H9 (cell line): ENCODE measurements around the gene SNRNP70. TPM values are rescaled to one million over a fixed set of nuclear protein-coding genes. Genes with fewer than 3 reads are reported as not detected.

Experiments used
- DNase-seq: peaks from one replicate; pipeline ENCODE4 v3.0.0-alpha.2; 2017
- H2AFZ ChIP-seq: one replicate; pipeline ENCODE4 v1.6.1; 2013; ENCODE audit warnings: mild to moderate bottlenecking, low read length, control low read depth, moderate library complexity
- H2AK5ac ChIP-seq: 2 replicates; pipeline ENCODE4 v1.6.1; 2013; ENCODE audit warnings: low read length, control low read depth, mixed read lengths; ENCODE audit not compliant: insufficient read length
- H2BK120ac ChIP-seq: one replicate; pipeline ENCODE4 v1.6.1; 2013; ENCODE audit warnings: low read depth, mild to moderate bottlenecking, low read length, control low read depth, inconsistent platforms; ENCODE audit not compliant: poor library complexity, severe bottlenecking
- H2BK12ac ChIP-seq: 2 replicates; pipeline ENCODE4 v1.6.1; 2013; ENCODE audit warnings: low read length, control low read depth, mixed read lengths, low read depth; ENCODE audit not compliant: insufficient read length
- H2BK15ac ChIP-seq: 2 replicates; pipeline ENCODE4 v1.6.1; 2013; ENCODE audit warnings: low read depth, low read length, control low read depth
- H2BK20ac ChIP-seq: one replicate; pipeline ENCODE4 v1.6.1; 2013; ENCODE audit warnings: low read depth, mild to moderate bottlenecking, low read length, control low read depth, inconsistent platforms; ENCODE audit not compliant: poor library complexity, severe bottlenecking
- H2BK5ac ChIP-seq: 2 replicates; pipeline ENCODE4 v1.6.1; 2013; ENCODE audit warnings: low read length, control low read depth, mixed read lengths; ENCODE audit not compliant: insufficient read length
- H3K14ac ChIP-seq: 2 replicates; pipeline ENCODE4 v1.6.1; 2013; ENCODE audit warnings: low read length, control low read depth; ENCODE audit not compliant: insufficient read depth
- H3K18ac ChIP-seq: 2 replicates; pipeline ENCODE4 v1.6.1; 2013; ENCODE audit warnings: low read depth, mild to moderate bottlenecking, mixed read lengths, low read length, control low read depth; ENCODE audit not compliant: insufficient read length
- H3K23ac ChIP-seq: 2 replicates; pipeline ENCODE4 v1.6.1; 2013; ENCODE audit warnings: low read length, control low read depth, mixed read lengths, low read depth; ENCODE audit not compliant: insufficient read length
- H3K23me2 ChIP-seq: 2 replicates; pipeline ENCODE4 v1.6.1; 2013; ENCODE audit warnings: low read depth, mild to moderate bottlenecking, mixed read lengths, low read length, control low read depth; ENCODE audit not compliant: insufficient read length, poor library complexity, severe bottlenecking
- H3K27ac ChIP-seq: 2 replicates; pipeline ENCODE4 v1.5.1; 2013; ENCODE audit warnings: low read length, control low read depth, mixed read lengths, low read depth; ENCODE audit not compliant: insufficient read length
- H3K27me3 ChIP-seq: 2 replicates; pipeline ENCODE4 v1.6.1; 2013; ENCODE audit warnings: low read length, control low read depth, inconsistent platforms; ENCODE audit not compliant: insufficient read depth
- H3K4ac ChIP-seq: 2 replicates; pipeline ENCODE4 v1.6.1; 2013; ENCODE audit warnings: low read depth, mild to moderate bottlenecking, control low read depth, inconsistent platforms, low read length, moderate library complexity
- H3K4me1 ChIP-seq: 2 replicates; pipeline ENCODE4 v1.6.1; 2013; ENCODE audit warnings: low read length, control low read depth, inconsistent platforms; ENCODE audit not compliant: insufficient read depth
- H3K4me2 ChIP-seq: 2 replicates; pipeline ENCODE4 v1.6.1; 2013; ENCODE audit warnings: low read length, control low read depth, mixed read lengths; ENCODE audit not compliant: insufficient read length, insufficient read depth
- H3K56ac ChIP-seq: 2 replicates; pipeline ENCODE4 v1.6.1; 2013; ENCODE audit warnings: low read depth, mild to moderate bottlenecking, mixed read lengths, low read length, control low read depth; ENCODE audit not compliant: insufficient read length
- H3K79me1 ChIP-seq: 2 replicates; pipeline ENCODE4 v1.6.1; 2013; ENCODE audit warnings: low read depth, mild to moderate bottlenecking, moderate library complexity, low read length, control low read depth, inconsistent platforms; ENCODE audit not compliant: insufficient read depth, poor library complexity, severe bottlenecking
- H3K79me2 ChIP-seq: 2 replicates; pipeline ENCODE4 v1.6.1; 2013; ENCODE audit warnings: low read length, control low read depth, inconsistent platforms; ENCODE audit not compliant: insufficient read depth
- H3K9ac ChIP-seq: 2 replicates; pipeline ENCODE4 v1.6.1; 2013; ENCODE audit warnings: low read length, control low read depth, mixed read lengths; ENCODE audit not compliant: insufficient read length; ENCODE audit errors: extremely low read depth
- H3K9me3 ChIP-seq: one replicate; pipeline ENCODE4 v1.6.1; 2013; ENCODE audit warnings: low read depth, low read length, inconsistent platforms; ENCODE audit not compliant: control insufficient read depth
- H3T11ph ChIP-seq: one replicate; pipeline ENCODE4 v1.6.1; 2013; ENCODE audit warnings: mild to moderate bottlenecking, low read length, control low read depth, inconsistent platforms
- H4K20me1 ChIP-seq: one replicate; pipeline ENCODE4 v1.6.1; 2013; ENCODE audit not compliant: control insufficient read depth, insufficient read length, insufficient read depth
- H4K5ac ChIP-seq: 2 replicates; pipeline ENCODE4 v1.6.1; 2013; ENCODE audit warnings: low read depth, mild to moderate bottlenecking, mixed read lengths, low read length, control low read depth; ENCODE audit not compliant: insufficient read length
- H4K8ac ChIP-seq: replicated peaks from 2 replicates; pipeline ENCODE4 v1.6.1; 2013; ENCODE audit warnings: low read length, control low read depth, mixed read lengths, low read depth; ENCODE audit not compliant: insufficient read length
- H4K91ac ChIP-seq: 2 replicates; pipeline ENCODE4 v1.6.1; 2013; ENCODE audit warnings: low read depth, mild to moderate bottlenecking, moderate library complexity, mixed read lengths, low read length, control low read depth; ENCODE audit not compliant: insufficient read length
- H3K27ac Mint-ChIP-seq, 3 experiments: 2 replicates in 2 of 3; 3 replicates in 1 of 3; pipeline ENCODE4 v1.8.0; 2020 to 2021; ENCODE audit warnings: mixed read lengths in 3 of 3, mild to moderate bottlenecking in 1 of 3, moderate library complexity in 1 of 3
- H3K27me3 Mint-ChIP-seq: 2 replicates; pipeline ENCODE4 v1.8.0; 2021; ENCODE audit warnings: low read depth, mild to moderate bottlenecking, moderate library complexity, mixed read lengths
- H3K36me3 Mint-ChIP-seq, 3 experiments: 2 replicates in 2 of 3; 3 replicates in 1 of 3; pipeline ENCODE4 v1.8.0; 2020 to 2021; ENCODE audit warnings: low read depth in 3 of 3, mixed read lengths in 3 of 3; ENCODE audit not compliant: insufficient read depth in 1 of 3
- H3K4me1 Mint-ChIP-seq, 2 experiments: 2 replicates each; pipeline ENCODE4 v1.8.0; 2020; ENCODE audit warnings: mixed read lengths in 2 of 2
- H3K4me3 Mint-ChIP-seq, 2 experiments: 2 replicates in 1 of 2; 3 replicates in 1 of 2; pipeline ENCODE4 v1.8.0; 2020 to 2021; ENCODE audit warnings: mild to moderate bottlenecking in 2 of 2, mixed read lengths in 2 of 2, moderate library complexity in 1 of 2
- H3K9me3 Mint-ChIP-seq, 2 experiments: 2 replicates in 1 of 2; 3 replicates in 1 of 2; pipeline ENCODE4 v1.8.0; 2020; ENCODE audit warnings: mild to moderate bottlenecking in 2 of 2, mixed read lengths in 2 of 2, moderate library complexity in 1 of 2
- WGBS: extraction: QIAGEN DNeasy Blood & Tissue Kit; methylation state at CpG from one replicate; pipeline ENCODE4 v1.1.7; 2013; ENCODE audit warnings: missing lambda C conversion rate, low lambda C conversion rate, mixed read lengths; ENCODE audit not compliant: insufficient read length; ENCODE audit errors: extremely low coverage; 5-methylcytosine and 5-hydroxymethylcytosine counted together
- total RNA-seq: library from RNA; stranded (reverse); gene quantifications from 2 replicates; pipeline ENCODE4 v1.2.1, GENCODE V29; 2021
- TF ChIP-seq, protein P1 (sequence below): fragments of 200-600 bp; sonication (generic); conservative IDR thresholded peaks from 3 replicates; pipeline ENCODE4 v1.8.0; 2021; ENCODE audit warnings: antibody characterized with exemption, mild to moderate bottlenecking

The SNRNP70 gene
- total RNA-seq, 1 experiment from 2014 or later: 295 TPM

DNA sequence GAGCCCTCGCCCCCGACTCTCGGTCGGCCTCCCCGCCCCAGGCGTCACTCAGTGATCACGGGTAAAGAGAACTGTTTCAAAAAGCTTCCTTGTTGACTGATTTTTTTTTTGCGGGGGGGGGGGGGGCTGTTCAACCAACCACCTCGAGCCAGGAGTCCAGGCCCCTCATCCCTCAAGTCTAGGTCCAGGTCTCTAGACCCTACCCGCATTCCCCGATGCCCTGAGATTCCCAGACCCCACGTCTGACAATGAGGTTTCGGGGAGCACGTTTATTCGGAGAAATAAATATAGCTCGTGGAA, 65.6 kb downstream of the SNRNP70 start:
- H3K9ac ChIP-seq: no peak overlapping the region
- no peak overlapping the region for H3K4ac ChIP-seq
- H3K36me3 Mint-ChIP-seq: peaks cover 0 to 15% (median 0%) of the 10 kb centered on the region in 3 experiments; a peak in 4 of 7 replicates
- H3K9me3 Mint-ChIP-seq: peaks cover 0 to 6% of the 10 kb centered on the region in 2 experiments; a peak in 2 of 5 replicates
- H2BK12ac ChIP-seq: no peak overlapping the region
- no peaks in the 10 kb centered on the region for H3K79me1 ChIP-seq
- peak overlapping the region; percentile 57 for H3K4me2 ChIP-seq
- H3K4me1 ChIP-seq: peaks cover 3% of the 10 kb centered on the region; the same call in 1 of the 2 replicates
- no peak for DNase-seq
- no peaks in the 10 kb centered on the region for H3K79me2 ChIP-seq
- H3T11ph ChIP-seq: no peak overlapping the region
- no peaks in the 10 kb centered on the region for H4K20me1 ChIP-seq
- TF ChIP-seq, protein P1, sequence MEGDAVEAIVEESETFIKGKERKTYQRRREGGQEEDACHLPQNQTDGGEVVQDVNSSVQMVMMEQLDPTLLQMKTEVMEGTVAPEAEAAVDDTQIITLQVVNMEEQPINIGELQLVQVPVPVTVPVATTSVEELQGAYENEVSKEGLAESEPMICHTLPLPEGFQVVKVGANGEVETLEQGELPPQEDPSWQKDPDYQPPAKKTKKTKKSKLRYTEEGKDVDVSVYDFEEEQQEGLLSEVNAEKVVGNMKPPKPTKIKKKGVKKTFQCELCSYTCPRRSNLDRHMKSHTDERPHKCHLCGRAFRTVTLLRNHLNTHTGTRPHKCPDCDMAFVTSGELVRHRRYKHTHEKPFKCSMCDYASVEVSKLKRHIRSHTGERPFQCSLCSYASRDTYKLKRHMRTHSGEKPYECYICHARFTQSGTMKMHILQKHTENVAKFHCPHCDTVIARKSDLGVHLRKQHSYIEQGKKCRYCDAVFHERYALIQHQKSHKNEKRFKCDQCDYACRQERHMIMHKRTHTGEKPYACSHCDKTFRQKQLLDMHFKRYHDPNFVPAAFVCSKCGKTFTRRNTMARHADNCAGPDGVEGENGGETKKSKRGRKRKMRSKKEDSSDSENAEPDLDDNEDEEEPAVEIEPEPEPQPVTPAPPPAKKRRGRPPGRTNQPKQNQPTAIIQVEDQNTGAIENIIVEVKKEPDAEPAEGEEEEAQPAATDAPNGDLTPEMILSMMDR: no peak
- no peaks in the 10 kb centered on the region for H3K9me3 ChIP-seq
- H4K5ac ChIP-seq: no peak overlapping the region
- H2AK5ac ChIP-seq: no peak overlapping the region
- no peak overlapping the region for H3K18ac ChIP-seq
- no peak overlapping the region for H3K23ac ChIP-seq
- no CpG with 5 or more reads among the region's 16 CpGs for WGBS
- H3K56ac ChIP-seq: no peak overlapping the region
- no peak overlapping the region for H2BK5ac ChIP-seq
- H4K8ac ChIP-seq: no peak overlapping the region
- no peak overlapping the region for H2BK15ac ChIP-seq
- H3K27me3 ChIP-seq: no peaks in the 10 kb centered on the region; the same call in 1 of the 2 replicates
- no peak overlapping the region for H3K14ac ChIP-seq
- H3K4me3 Mint-ChIP-seq: peak overlapping the region; percentile 87 to 96
- no peak overlapping the region for H2BK120ac ChIP-seq
- H3K27ac Mint-ChIP-seq: no peak overlapping the region
- H2BK20ac ChIP-seq: no peak overlapping the region
- H4K91ac ChIP-seq: no peak overlapping the region
- no peak overlapping the region for H2AFZ ChIP-seq
- H3K23me2 ChIP-seq: peaks cover 17% of the 10 kb centered on the region
- H3K27me3 Mint-ChIP-seq: peaks cover 38% of the 10 kb centered on the region
- H3K27ac ChIP-seq: no peak overlapping the region
- peaks cover 21 to 53% of the 10 kb centered on the region in 2 experiments for H3K4me1 Mint-ChIP-seq
